ENCODE results near the gene SPRED1. TPM values are rescaled to one million over a fixed set of nuclear protein-coding genes. Genes with fewer than 3 reads are reported as not detected.

Gene SPRED1
- total and polyA plus RNA-seq, 9 of the 15 experiments (the other 6 are each of a cell fraction or from before 2014, with no cell fraction given), result 2.8 to 17.4 (median 7.9) TPM

DNA sequence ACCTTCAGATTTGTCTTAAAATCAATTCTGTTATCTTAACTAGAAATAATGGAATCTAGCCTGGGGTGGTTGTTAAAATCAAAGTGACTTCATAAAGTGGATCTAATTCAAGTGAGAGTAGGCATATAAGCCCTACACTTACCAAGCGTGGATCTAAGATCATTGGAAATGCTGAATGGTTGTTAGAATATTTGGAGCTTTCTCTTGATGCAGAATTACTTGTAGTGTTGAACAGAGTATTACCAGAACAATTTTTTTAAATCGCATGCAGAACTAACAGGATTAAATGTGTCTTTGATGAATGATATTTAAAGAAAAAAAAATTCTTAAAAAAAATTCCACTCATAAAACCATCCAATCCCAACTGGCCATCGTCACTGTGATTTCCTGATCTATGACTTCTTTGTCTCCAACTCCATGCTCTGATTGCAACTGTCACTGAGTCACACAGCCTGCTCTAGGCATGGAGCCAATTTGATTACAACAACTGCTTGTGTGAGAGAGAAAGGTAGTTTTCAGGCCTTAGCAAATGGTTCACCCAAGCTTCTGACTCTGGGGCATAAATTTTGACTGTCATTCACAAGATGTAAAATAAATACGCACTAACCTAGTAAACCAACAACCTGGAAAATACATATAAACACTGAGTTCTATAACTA lies 25.9 kb upstream of the SPRED1 start (continued):
- no peak for TF ChIP-seq ETS1 (conservative IDR thresholded peaks at IDR 0.05; ENCODE audit: control insufficient read depth, low read depth, low read length)
- no peak for TF ChIP-seq SUPT5H (IDR thresholded peaks at IDR 0.05)

DNA sequence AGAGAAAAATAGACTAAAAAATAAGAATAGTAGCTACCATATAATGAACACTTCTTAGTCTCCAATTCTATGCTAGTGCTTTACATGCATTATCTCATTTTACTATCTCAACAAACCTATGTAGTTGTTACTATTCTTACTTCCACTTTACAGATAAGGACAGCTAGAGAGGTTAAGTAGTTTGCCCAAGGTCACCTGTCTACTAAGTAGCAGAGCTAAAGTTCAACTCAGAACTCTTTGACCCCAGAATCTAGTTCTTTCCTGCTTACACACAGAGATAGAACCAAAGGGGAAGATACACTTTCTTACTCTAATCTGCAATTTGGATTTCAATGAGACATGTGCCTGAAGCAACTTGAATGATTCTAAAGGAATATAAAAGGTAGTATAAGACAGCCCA lies 24.7 kb upstream of the SPRED1 start:
- intact Hi-C loops (cut with micrococcal nuclease), result no loop called here
- FAIRE-seq, result no peak
- Histone ChIP-seq H3K27me3 (ENCODE audit: control insufficient read depth in 2 of 2, insufficient read depth in 2 of 2, low read length in 2 of 2) (peaks cover 2 to 6% of the 10 kb centered on the region in 2 experiments; a peak in 1 of 5 replicates), H3K9ac (ENCODE audit: insufficient read depth in 1 of 2, low read depth in 2 of 2, low read length in 2 of 2) (no peak overlapping the region), H3K9me1 (ENCODE audit: control insufficient read depth, insufficient read depth, low read length) (no peaks in the 10 kb centered on the region), H3K4me1 (replicated peaks in 1 of 2; ENCODE audit: control insufficient read depth in 2 of 2, insufficient read depth in 2 of 2, low read length in 2 of 2) (no peaks in the 10 kb centered on the region; a peak in 1 of 5 replicates), H3K4me2 (ENCODE audit: insufficient read depth, low read length) (no peak overlapping the region), H3K36me3 (ENCODE audit: control insufficient read depth, insufficient read depth, low read length) (no peaks in the 10 kb centered on the region), H4K20me1 (replicated peaks; ENCODE audit: control insufficient read depth, insufficient read depth, low read length) (no peaks in the 10 kb centered on the region), H3K27ac (ENCODE audit: extremely low read depth, low read depth, low read length) (no peak overlapping the region), H2AFZ (ENCODE audit: low read depth, low read length) (no peak overlapping the region), H3K9me3 (replicated peaks; ENCODE audit: control insufficient read depth, insufficient read depth, low read depth, low read length) (no peaks in the 10 kb centered on the region), H3K79me2 (ENCODE audit: control insufficient read depth, insufficient read depth, low read length) (no peaks in the 10 kb centered on the region), H3K4me3 (no peak overlapping the region)
- TF ChIP-seq HIVEP1 (CRISPR knock-in tag; IDR thresholded peaks at IDR 0.05) (no peak), XRCC3 (IDR thresholded peaks at IDR 0.05) (no peak), NFRKB (IDR thresholded peaks at IDR 0.05; ENCODE audit: low read depth) (no peak), ZKSCAN1 (IDR thresholded peaks at IDR 0.05; ENCODE audit: low read depth, low read length) (no peak)
- in situ Hi-C loops (cut with MboI), result no loop called here
- ChIA-PET POLR2A (interaction anchor here (1.0 kb wide), 1 partner anchor 16 kb away, joined by 3 read pairs; no protein-coding TSS in a partner anchor), CTCF (ENCODE audit: low intra/inter-chr PET ratio) (no interaction called here)
- DNase-seq (ENCODE audit: extremely low read depth in 1 of 4, low spot score in 3 of 4), result no peak
- ATAC-seq, result no peak
- BruUV-seq (replicated peaks), result no TSS peak
